T follicular helper cell (primary cell): Measurements from ENCODE around the gene SCGB1D1.

ENCODE experiments used
- DNase-seq: peaks from one replicate; pipeline ENCODE4 v3.0.0-alpha.2; 2020; ENCODE audit warnings: low read depth
- total RNA-seq, 2 experiments: gene quantifications; one replicate each; lab custom pipeline; 2026; lab: John Stamatoyannopoulos, UW

Gene SCGB1D1, protein sequence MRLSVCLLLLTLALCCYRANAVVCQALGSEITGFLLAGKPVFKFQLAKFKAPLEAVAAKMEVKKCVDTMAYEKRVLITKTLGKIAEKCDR
- total RNA-seq: 0 reads per million in 2 experiments

- DNase-seq: no peak
Measured at GRCh38 chr11:62190011-62190410, at the start of gene SCGB1D1. Gene SCGB1D1 (plus strand): TSS chr11:62190216. CDS start chr11:62190285, 69 bp downstream.

DNA sequence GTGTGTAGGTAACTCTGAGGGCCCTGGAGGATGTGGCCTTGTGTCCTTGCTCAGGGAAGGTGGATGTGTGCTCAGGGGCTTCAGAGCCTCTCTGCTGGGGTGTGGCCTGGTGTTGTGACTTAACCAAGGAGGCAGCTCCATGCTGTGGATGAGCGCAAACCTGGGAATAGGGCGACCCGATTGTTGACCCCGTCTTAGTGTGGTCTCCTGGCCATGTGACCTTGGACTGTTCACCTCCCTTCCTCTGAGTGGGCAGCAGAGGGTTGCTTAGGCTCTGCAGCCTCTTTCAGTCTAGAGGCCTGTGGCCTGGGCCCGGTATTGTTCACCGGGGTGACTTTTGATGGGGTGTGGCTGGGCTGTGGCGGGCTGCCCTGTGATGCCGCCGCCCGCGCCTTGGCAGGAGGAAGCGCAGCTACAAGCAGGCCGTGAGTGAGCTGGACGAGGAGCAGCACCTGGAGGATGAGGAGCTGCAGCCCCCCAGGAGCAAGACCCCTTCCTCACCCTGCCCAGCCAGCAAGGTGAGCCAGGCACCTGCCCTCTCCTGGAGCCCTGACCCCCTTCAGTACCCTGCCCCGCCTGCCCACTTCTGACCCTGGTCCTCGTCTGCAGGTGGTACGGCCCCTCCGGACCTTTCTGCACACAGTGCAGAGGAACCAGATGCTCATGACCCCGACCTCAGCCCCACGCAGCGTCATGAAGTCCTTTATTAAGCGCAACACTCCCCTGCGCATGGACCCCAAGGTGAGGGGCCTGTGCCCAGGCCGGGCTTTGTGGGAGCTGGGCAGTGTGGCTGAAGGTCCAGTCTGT is 49.5 kb upstream of the SCGB1D1 start:
- DNase-seq: no peak

DNA sequence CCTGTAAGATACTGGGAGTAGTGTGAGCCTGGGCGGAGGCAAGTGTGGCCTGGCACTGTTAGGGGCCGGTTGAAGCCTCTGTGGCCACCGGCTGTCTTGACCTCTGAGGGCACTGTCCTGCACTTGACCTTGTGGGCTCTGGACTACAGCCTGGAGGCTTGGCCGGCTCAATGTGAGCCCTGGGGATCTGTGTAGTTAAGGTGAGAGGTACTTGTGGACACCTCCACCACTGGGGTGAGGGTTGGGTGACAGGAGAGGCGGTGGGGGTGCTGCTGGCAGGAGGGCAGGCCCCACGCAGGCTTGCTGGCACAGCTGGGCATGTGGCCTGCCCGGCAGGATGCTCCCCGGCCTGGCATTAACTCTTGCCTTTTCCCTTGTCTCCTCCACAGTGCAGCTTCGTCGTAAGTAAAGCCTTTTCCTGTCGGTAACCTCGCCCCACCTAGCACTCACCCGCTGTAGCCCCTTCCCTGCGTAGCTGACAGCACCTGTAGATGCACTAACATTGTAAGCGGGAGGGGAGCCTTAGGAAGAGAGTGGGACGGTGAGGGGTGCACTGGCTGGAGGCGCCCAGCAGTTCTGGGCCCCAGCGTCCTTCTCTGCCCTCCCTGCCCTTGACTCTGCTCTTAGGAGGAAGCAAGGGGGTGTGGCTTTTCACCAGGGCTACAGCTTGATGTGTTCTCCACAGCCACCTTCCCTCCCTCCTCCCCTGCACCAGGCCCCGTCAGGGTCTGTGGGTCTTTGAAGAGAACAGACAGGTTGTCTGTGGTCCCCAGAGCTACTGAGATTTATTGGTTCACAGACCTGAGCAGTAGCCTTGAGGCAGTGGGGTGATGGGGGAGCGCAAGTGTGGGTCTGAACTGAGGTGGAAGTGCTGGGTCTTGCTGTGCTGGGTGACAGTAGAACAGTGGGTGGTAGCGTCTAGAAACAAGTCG is 48.6 kb upstream of the SCGB1D1 start:
- no peak for DNase-seq

DNA sequence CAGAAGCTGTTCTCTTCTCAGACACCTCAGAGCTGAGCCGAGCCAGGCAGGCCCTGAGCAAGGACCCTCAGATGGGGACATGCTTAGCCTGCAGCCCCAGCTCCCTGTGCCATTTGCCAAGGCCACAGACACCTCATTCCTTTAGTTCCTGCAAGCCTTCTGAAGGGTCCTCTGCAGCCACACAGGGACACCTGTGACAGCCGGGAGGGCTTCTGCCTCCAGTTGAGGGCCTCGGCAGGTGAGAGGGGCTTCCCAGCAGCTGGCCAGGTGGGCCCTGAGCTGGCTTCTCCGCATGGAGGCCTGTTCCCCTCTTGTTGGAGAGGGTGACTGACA is 48.0 kb upstream of the SCGB1D1 start:
- DNase-seq: no peak

- DNase-seq: no peak
Measured at GRCh38 chr11:62142921-62143320, 47.1 kb upstream of the SCGB1D1 start.

- DNase-seq: no peak
Measured at GRCh38 chr11:62143727-62144126, 46.3 kb upstream of the SCGB1D1 start.

DNA sequence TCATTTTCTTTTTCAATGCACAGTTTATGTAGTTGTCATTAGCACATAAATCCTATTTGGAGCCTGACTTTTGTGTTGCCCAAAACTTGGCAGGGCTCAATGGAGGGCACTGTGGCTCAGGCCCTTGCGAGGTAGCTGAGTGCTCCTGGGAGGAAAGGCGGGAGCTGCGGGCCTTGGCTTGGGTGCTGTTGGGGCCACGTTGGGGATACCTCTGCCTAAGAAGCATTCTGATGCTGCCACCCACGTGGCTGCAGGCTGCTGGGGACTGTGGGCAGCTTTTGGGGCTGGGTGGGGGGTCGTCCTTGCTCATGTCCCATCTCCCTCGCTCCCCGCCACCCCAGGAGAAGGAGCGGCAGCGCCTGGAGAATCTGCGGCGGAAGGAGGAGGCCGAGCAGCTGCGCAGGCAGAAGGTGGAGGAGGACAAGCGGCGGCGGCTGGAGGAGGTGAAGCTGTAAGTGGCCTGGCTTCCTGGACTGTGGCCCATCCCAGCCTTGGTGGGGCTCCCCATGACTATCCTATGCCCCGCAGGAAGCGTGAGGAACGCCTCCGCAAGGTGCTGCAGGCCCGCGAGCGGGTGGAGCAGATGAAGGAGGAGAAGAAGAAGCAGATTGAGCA is 45.3 kb upstream of the SCGB1D1 start:
- DNase-seq: no peak

DNA sequence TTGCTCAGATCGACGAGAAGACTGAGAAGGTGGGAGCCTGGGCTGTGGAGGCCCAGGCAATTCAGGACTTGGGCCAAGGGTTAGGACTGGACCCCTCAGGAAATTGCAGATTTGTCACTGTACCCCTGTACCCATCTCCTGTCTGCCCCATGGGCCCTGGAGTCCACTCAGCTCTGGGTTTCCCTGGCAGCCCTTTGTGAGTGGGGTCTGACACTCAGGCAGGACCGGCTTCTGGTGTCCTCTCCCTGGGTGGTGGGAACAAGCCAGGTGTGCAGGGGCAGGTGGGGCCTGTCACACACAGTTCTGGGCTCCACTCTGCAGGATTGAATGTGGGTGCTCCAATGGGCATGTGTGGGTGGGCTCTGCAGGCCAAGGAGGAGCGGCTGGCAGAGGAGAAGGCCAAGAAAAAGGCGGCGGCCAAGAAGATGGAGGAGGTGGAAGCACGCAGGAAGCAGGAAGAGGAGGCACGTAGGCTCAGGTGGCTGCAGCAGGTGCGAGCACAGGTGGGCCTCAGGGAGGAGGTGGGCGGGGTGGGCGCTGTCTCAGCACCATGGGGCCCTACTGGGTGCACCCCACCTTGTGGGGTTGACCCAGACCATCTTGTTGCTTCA is 44.6 kb upstream of the SCGB1D1 start:
- DNase-seq: no peak

DNA sequence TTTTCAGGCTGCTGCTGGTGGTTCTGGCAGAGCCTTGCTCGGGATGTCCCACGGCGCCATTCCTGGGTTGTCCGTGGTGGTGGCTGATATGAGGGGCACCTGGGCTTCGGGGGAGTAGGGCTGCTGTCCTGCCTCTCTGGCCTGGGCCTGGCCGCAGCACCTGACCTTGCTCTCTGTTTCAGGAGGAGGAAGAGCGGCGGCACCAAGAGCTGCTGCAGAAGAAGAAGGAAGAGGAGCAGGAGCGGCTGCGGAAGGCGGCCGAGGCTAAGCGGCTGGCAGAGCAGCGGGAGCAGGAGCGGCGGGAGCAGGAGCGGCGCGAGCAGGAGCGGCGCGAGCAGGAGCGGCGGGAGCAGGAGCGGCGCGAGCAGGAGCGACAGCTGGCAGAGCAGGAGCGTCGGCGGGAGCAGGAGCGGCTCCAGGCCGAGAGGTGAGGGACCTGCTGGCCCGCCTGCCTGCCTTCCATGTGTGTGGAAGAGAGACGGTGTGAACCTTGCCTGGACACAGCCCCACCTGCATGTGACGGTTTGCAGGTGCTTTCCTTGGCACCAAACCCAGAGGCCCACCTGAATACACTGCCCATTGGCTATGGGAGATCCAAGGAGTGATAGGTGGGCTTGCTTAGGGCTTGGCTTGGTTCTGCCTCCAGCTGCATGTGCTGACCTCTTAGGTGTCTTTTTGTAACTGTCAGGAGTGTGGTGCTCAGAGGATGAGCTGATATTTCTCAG is 43.4 kb upstream of the SCGB1D1 start:
- DNase-seq: no peak

GRCh38 chr11:62147545-62147944 is 42.5 kb upstream of the SCGB1D1 start:
- no peak for DNase-seq

- no peak for DNase-seq
Measured at GRCh38 chr11:62148271-62148980, 41.6 kb upstream of the SCGB1D1 start.

GRCh38 chr11:62149986-62150886 is 39.8 kb upstream of the SCGB1D1 start:
- no peak for DNase-seq

- DNase-seq: no peak
Measured at GRCh38 chr11:62150887-62151736, 38.9 kb upstream of the SCGB1D1 start.

DNA sequence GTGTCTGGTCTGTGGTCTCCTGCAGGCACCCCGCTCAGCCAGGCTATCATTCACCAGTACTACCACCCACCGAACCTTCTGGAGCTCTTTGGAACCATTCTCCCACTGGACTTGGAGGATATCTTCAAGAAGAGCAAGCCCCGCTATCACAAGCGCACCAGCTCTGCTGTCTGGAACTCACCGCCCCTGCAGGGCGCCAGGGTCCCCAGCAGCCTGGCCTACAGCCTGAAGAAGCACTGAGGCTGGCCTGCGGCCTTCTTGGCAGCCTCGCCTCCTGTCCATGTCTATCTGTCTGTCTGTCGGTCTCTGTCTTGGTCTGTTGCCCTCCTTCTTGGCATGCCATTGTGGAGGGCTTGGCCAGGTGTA is 38.3 kb upstream of the SCGB1D1 start:
- DNase-seq: no peak

GRCh38 chr11:62152245-62153086 is 37.5 kb upstream of the SCGB1D1 start:
- no peak for DNase-seq

GRCh38 chr11:62153087-62153395 is 37.0 kb upstream of the SCGB1D1 start:
- no peak for DNase-seq

DNA sequence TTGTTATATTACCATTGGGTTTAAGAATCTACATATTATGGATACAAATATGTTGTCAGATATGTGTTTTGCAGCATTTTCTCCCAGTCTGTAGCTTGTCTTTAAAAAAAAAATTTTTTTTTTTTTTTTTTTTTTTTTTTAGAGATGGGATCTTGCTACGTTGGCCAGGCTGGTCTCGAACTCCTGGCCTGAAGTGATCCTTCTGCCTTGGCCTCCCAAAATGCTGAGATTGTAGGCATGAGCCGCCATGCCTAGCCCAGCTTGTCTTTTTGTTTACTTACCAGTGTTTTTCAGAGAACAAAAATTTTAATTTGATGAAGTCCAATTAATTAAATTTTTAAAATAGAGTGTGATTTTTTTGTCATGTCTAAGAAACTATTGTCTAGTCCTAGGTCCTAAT is 36.4 kb upstream of the SCGB1D1 start:
- DNase-seq: no peak

DNA sequence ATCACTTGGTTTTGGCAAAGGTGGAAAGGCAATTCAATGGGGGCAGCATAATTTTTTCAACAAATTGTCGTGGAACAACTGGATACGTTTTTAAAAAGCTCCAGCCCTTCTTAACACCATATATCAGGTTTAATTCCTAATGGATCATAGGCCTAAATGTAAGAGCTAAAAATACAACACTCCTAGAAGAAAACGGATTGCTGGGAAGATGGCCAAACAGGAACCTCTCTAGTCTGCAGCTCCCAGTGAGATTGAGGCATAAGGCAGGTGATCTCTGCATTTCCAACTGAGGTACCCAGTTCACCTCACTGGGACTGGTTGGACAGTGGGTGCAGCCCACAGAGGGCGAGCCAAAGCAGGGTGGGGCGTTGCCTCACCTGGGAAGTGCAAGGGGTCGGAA is 32.4 kb upstream of the SCGB1D1 start:
- DNase-seq: no peak
